DMS79 treated with DMSO at 0.1 percent for 48 hours (cell line): ENCODE data around the gene RAD21L1.
A peak's percentile ranks its signal among the peaks of the same experiment; 100 is the strongest.

Experiments used
- DNase-seq: peaks from one replicate; lab custom pipeline; 2025; lab: John Stamatoyannopoulos, UW

Gene RAD21L1

GRCh38 chr20:1225783-1226654 is at the start of gene RAD21L1:
RAD21L1 (plus strand) TSS chr20:1226044; CDS start chr20:1228454, 2,410 bp downstream.
- DNase-seq = no peak

- no peak for DNase-seq
Observed at GRCh38 chr20:1177680-1178079, 48.2 kb upstream of the RAD21L1 start.

- DNase-seq = no peak
Observed at GRCh38 chr20:1178103-1178502, 47.7 kb upstream of the RAD21L1 start.

- no peak for DNase-seq
Observed at GRCh38 chr20:1178623-1179022, 47.2 kb upstream of the RAD21L1 start.

GRCh38 chr20:1180949-1181348 is 44.9 kb upstream of the RAD21L1 start:
- no peak for DNase-seq

- DNase-seq = no peak
Observed at GRCh38 chr20:1182106-1182505, 43.7 kb upstream of the RAD21L1 start.

- no peak for DNase-seq
Observed at GRCh38 chr20:1183153-1183552, 42.7 kb upstream of the RAD21L1 start.

GRCh38 chr20:1184260-1184637 is 41.6 kb upstream of the RAD21L1 start:
- no peak for DNase-seq

GRCh38 chr20:1184638-1185315 is 41.1 kb upstream of the RAD21L1 start, which contains the start of gene TMEM74B:
TMEM74B (minus strand) TSS chr20:1184981; CDS start chr20:1183801, 1,180 bp downstream.
- no peak for DNase-seq

- DNase-seq = no peak
Observed at GRCh38 chr20:1185316-1185741, 40.5 kb upstream of the RAD21L1 start.

- DNase-seq = peak; percentile 14
Observed at GRCh38 chr20:1185790-1186334, 40.0 kb upstream of the RAD21L1 start.

GRCh38 chr20:1186367-1186991 is 39.4 kb upstream of the RAD21L1 start:
- no peak for DNase-seq

GRCh38 chr20:1187605-1188171 is 38.2 kb upstream of the RAD21L1 start:
- DNase-seq = no peak

- no peak for DNase-seq
Observed at GRCh38 chr20:1188347-1188746, 37.5 kb upstream of the RAD21L1 start.

GRCh38 chr20:1189827-1190226 is 36.0 kb upstream of the RAD21L1 start:
- DNase-seq = no peak

- no peak for DNase-seq
Observed at GRCh38 chr20:1190847-1191246, 35.0 kb upstream of the RAD21L1 start.

- no peak for DNase-seq
Observed at GRCh38 chr20:1191299-1191698, 34.5 kb upstream of the RAD21L1 start.

- DNase-seq = no peak
Observed at GRCh38 chr20:1195226-1195625, 30.6 kb upstream of the RAD21L1 start.

- DNase-seq = no peak
Observed at GRCh38 chr20:1196634-1197033, 29.2 kb upstream of the RAD21L1 start.

GRCh38 chr20:1197801-1198200 is 28.0 kb upstream of the RAD21L1 start:
- DNase-seq = no peak

GRCh38 chr20:1198751-1199150 is 27.1 kb upstream of the RAD21L1 start:
- no peak for DNase-seq

GRCh38 chr20:1199212-1199873 is 26.5 kb upstream of the RAD21L1 start:
- no peak for DNase-seq
